GM18505 (cell line): ENCODE results near the gene LUZP2.

Experiments used
- ATAC-seq: cut with Tn5 transposase; IDR thresholded peaks from one replicate; pipeline ENCODE4 v1.9.1; 2021; ENCODE audit not compliant: unreplicated experiment
- POLR2A ChIP-seq: IDR thresholded peaks from 4 replicates; pipeline ENCODE4 v1.6.1; 2011; ENCODE audit warnings: borderline replicate concordance; ENCODE audit not compliant: insufficient read depth, insufficient read length; ENCODE audit errors: extremely low read depth

Gene LUZP2

DNA sequence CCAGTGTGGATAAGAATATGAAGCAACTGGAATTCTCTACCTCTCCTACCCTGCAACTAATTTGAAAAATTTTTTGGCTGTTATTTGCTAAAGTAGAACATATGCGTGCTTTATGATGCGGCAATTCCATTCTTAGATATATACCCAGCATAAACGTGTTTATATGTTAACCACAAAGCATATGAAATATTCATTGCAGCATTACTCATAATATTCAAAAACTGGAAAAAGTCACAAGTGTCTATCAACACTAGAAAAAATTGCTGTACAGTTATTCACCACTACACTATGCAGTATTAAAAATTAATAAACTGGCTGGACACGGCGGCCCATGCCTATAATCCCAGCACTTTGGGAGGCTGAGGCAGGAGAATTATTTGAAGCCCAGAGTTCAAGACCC lies 226.4 kb downstream of the LUZP2 start:
- ATAC-seq = no peak
- no peak for TF ChIP-seq POLR2A

DNA sequence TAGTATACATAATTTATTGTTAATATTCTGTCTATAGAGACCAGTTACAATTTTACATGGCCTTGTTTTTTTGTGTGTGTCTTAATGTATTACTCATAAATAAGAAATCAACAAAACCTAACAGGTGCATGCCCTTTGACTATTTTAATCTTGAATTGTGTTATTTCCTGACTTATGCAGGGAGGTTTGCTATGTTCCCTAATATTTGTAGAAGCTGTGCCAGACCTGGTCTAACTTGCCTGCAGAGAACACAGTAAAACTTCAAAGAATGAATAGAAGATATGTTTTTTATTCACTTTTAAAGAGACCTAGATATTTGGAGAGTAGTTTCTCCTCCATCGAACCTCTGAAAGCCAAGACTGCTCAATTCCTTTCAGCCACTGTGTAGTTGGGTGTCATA lies 234.7 kb downstream of the LUZP2 start:
- ATAC-seq = no peak
- no peak for TF ChIP-seq POLR2A

DNA sequence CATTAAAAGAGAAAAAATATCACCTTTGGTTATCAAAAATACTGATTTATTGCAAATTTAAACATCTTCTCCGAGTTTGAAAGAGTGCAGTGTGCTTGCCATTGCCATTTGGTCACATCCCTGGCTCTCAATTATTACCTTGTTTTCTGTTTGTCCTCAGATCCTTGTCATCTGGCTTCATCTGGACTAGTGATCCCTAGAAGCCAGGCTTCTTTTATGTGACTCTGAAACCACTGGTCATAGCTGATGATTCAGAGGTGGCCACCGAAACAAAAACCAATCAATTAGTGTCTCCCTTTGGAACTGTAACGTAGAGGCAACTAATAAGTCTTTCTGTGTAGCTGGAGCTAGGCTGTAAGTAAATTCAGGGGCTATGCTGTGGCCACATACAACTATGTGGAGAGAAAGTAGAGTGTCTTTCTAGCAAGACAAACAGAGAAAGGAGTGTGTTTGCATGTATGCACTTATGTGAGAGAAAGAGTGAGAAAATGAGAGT lies 237.9 kb downstream of the LUZP2 start:
- ATAC-seq = no peak
- TF ChIP-seq POLR2A = no peak

DNA sequence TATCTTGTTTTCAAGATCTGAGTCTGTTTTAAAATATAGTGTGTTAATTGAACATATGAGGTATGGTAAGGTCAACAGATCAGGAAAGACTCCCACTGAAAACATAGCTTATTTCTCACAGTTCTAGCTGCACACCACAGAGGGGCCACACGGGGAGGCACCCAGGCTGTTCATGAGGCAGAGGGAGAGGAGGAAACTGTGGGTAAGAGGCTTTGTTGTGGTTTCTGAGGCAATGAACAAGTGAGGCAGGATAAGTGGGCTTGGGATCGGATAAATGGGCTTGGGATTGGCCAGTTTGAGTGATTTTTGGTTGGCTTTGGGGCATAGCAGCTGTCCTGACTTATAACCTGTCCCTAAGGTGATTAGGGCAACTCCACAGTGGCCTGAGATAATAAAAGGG lies 242.1 kb downstream of the LUZP2 start:
- TF ChIP-seq POLR2A = no peak

DNA sequence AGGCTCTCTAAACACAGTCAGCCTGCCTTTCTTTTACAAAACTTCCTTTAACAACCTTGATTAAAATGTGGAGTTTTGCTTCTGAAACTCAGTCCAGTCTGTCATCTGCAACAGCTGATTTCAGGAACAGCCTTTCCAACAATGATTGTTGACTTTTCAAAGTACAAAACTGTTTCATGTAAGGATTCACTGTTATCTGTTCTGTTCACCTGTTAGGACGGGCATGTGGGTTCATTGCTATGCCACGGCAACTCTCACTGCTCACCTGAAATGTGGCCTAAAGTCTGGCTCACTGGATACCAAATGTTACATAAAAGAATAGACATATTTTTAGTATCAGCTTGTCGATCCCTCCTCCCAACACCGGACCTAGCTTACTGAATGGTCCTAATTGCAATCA lies 242.8 kb downstream of the LUZP2 start:
- ATAC-seq = no peak
- no peak for TF ChIP-seq POLR2A

More for the DNA sequence above, 242.1 kb downstream of the LUZP2 start:
- ATAC-seq = no peak

DNA sequence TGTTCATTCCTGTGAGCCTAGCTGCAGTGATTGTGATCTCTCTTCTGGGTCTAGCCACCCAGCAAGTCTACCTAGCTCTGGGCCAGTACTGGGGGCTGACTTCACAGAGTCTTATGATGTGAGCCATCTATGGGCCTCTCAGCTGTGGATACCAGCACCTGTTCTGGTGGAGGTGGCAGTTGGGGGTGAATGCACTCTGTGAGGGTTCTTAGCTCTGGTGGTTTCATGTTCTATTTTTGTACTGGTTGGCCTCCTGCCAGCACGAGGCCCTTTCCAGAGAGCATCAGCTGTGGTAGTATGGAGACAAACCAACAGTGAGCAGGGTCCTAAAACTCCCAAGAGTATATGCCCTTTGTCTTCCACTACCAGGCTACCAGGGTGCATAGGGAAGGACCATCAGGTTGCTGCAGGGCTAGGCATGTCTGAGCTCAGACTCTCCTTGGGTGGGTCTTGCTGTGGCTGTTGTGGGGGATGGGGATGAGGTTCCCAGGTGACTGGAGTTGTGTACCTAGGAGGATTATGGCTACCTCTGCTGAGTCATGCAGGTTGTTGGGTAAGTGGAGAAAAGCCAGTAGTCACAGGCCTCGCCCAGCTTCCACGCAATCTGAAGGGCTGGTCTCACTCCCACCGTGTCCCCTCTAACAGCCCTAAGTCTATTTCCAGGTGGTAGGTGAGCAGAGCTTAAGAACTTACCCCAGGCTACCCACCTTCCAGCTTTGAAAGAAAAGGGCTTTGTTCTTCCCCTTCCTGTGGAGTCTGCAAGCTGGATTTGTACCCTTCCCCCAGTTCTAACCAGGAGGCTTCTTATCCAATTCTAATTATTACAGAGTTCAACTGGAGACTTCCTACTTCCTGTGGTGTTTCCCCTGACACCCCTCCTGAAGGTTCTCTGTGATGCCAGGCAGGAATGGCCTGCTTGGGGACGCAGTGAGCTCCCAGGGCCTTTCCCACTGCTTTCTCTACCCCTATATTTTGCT lies 250.7 kb downstream of the LUZP2 start:
- peak; percentile 53 for ATAC-seq
- TF ChIP-seq POLR2A = no peak

DNA sequence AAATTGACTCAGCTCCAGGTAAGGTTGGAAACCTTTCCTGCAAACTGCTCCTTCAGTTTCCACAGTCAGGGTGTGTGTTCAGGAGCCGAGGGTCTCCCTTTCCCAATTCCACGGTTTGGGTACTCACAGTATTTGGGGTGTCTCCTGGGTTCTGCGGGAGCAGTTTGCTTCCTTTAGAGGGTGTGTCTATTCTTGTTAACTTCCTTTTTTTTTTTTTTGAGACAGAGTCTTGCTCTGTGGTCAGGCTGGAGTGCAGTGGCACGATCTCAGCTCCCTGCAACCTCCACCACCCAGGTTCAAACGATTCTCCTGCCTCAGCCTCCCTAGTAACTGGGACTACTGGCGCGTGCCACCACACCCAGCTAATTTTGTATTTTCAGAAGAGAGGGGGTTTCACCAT lies 251.4 kb downstream of the LUZP2 start:
- TF ChIP-seq POLR2A = no peak
- no peak for ATAC-seq

DNA sequence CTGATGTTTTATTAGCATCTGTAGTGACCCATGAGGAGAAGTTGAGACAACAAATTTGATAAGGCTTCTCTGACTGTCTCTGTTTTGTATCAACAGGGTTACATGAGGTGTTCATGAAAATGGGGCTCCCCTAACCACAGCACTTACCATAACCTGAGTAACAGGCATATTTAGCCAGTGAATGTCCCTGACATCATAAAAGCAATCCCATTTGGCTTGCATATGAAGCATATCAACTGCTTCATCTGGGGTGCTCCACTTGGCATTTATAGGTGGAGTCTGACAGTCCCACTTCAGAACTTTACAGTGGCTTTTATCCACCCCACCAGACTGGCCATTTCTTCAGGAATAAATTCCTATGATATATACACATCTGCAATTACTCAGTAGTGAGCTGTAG lies 257.6 kb downstream of the LUZP2 start:
- no peak for ATAC-seq
- no peak for TF ChIP-seq POLR2A

DNA sequence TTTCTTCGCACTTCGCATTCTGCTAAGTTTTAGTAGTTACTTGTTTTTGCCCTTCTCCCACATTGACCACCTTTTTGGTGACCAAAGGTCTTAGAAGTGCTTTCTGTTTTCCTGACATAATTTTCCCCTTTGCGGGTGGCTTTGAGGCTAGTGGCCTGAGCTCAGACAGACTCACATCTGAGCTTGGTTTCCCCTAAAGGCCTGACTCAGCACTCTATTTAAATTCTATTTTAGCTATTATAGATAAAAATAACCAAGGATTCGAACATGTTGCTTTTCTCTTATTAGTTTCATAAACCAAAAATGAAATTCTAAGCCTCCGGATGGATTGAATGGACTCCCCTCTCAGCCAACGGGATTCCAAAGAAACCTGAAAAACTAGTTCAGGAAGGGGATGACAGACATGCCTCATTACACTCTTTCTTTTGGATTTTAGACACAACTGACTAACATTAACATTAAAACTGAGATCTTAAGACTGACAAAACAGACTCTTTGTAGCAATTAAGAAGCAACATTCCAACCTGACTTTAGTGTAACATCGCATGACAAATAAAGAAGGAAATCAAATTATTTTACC lies 258.5 kb downstream of the LUZP2 start:
- TF ChIP-seq POLR2A = no peak
- ATAC-seq = no peak

DNA sequence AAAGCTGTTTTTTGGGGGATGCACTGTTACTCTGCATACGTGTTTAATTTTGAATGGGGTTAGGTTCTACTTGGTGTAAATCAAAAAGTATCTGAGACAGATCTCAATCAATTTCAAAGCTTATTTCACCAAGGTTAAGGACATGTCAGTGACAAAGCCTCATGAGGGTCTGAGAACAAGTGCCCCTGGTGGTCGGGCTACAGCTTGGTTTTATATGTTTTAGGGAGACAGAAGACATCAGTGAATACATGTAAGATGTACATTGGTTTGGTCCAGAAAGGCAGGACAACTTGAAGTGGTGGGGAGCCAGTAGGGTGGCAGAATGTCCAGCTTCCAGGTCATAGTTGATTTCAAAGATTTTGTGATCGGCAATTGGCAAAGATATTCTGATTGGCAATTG lies 262.9 kb downstream of the LUZP2 start:
- ATAC-seq = no peak
- TF ChIP-seq POLR2A = no peak

DNA sequence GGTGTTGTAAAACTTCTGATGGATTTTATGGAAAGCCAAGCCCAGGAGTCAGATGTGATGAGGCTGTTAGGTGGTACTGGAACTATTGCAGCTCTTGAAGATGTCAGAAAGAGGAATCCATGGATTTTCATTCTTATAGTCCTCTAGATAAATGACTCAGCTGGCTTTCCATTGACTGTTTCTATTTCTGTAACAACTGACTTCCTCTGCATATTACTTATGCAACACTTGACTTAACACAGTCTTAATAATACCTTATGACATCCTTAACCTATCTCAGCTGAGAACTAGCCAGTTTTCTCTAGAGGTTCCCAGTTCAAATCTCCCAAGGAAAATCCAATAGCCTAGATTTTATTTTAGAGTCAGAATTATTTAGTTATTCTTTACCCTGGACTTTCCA lies 263.8 kb downstream of the LUZP2 start:
- TF ChIP-seq POLR2A = no peak
- no peak for ATAC-seq

DNA sequence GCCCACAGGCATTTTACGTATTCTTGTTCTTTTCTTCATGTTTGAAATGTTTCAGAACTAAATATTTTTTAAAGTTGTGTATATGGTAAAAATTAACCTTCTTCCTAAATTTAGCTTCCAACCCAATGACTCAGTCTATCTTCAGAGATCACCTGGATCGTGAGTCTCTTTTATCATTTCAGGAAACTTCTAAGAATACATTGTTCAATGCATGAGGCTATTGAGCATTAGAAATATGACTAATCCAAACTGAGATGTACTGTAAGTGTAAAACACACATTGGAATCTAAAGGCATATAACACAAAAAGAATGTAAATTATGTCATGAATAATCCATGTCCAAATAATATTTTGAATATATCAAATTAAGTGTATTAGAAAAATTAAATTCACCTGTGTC lies 265.2 kb downstream of the LUZP2 start:
- no peak for ATAC-seq
- no peak for TF ChIP-seq POLR2A

DNA sequence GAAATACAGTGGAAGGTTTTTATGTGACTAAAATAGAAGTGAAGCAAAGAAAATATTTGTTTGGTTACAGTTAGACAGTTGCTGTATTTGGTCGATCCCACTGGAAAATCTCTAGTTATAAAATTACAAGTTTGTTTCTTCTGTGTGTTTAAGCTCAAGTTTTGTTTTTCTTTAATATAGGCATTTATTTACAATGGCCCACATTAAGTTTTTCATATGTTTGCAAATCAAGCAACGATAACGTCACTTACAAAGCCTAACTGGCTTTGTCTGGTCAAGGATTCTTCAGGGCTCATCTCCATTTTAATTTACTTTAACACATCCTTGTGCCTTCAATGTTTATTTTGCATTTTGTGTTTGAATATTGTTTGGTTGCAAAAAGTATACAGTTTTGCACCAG lies 270.6 kb downstream of the LUZP2 start:
- no peak for ATAC-seq
- no peak for TF ChIP-seq POLR2A

DNA sequence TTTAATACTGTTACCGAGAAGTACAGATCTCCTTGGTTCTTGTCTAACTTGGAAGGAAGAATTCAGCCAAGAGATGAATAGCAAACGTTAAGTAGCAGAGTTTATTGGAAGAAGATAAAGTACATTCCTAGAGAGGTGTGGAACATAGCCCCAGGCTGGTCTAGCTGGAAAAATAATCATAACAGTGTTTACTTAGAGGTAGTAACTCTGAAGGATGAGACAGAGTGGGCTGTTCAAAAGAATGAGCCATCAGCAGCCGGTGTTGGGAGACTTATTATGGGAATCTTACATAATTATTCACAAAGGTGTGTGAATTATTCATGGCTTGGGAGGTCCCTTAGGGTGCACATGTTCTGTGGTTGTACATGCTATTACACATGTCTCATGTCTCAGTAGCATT lies 276.5 kb downstream of the LUZP2 start:
- no peak for ATAC-seq
- TF ChIP-seq POLR2A = no peak

DNA sequence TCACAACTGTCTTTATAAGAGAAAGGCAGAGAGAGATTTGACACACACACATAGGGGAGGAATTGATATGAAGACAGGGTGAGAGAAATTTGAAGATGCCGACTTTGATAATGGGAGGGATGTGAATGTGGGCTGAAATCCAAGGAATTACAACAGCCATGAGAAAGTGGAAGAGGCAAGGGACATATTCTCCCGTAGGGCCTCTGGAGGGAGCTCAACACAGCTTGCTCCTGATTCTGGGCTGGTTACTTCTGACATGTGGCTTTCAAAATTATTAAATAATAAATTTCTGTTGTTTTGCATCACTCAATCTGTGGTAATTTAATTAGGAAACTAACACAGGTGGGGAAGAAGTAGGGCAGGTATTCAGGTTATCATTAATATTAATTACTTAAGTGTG lies 282.9 kb downstream of the LUZP2 start:
- no peak for TF ChIP-seq POLR2A

DNA sequence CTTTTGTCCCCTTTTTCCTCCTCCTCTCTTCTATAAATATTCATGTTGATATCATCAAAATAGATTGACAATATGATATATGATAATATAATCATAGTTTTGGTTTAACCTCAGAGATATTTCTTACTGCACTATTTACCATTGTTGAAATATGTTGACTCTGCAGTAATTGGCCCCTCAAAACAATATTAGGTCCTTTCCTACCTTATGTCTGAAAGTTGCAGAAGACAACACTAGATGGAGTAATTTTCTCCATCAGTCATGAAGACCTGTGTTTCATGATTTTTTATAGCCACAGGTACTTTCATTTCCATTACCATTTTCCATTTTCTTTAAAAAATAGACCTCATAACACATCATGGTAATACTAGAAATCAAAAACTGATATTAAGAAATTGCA lies 284.4 kb downstream of the LUZP2 start:
- ATAC-seq = no peak
- no peak for TF ChIP-seq POLR2A

More for the DNA sequence above, 282.9 kb downstream of the LUZP2 start:
- ATAC-seq = no peak
